GM19372 (cell line): ENCODE results near the gene TNFRSF8.

Experiments
- ATAC-seq: cut with Tn5 transposase; IDR thresholded peaks from one replicate; pipeline ENCODE4 v1.9.1; 2021; ENCODE audit warnings: mild to moderate bottlenecking, low read depth, moderate library complexity; ENCODE audit not compliant: unreplicated experiment

Gene TNFRSF8

GRCh38 chr1:12184008-12184681, 121.0 kb downstream of the TNFRSF8 start:
- ATAC-seq = no peak

GRCh38 chr1:12185036-12185917, 122.2 kb downstream of the TNFRSF8 start:
- ATAC-seq = no peak

- no peak for ATAC-seq
Observed at GRCh38 chr1:12185918-12186678, 123.0 kb downstream of the TNFRSF8 start.

- ATAC-seq = no peak
Observed at GRCh38 chr1:12186679-12186985, 123.5 kb downstream of the TNFRSF8 start.

GRCh38 chr1:12188115-12188514, 125.0 kb downstream of the TNFRSF8 start:
- no peak for ATAC-seq

GRCh38 chr1:12188657-12189327, 125.7 kb downstream of the TNFRSF8 start:
- no peak for ATAC-seq

- no peak for ATAC-seq
Observed at GRCh38 chr1:12189328-12189682, 126.2 kb downstream of the TNFRSF8 start.

GRCh38 chr1:12191242-12192032, 128.3 kb downstream of the TNFRSF8 start:
- ATAC-seq = no peak
